HG02763 (cell line): ENCODE measurements around the gene TOMM7.
"Not testable (repeated sequence)": the region's sequence is repeated elsewhere in the genome, so short reads cannot be mapped to it uniquely, and the experiment has no call there.

ENCODE experiments used
- ATAC-seq: cut with Tn5 transposase; IDR thresholded peaks from one replicate; pipeline ENCODE4 v1.9.1; 2021; ENCODE audit warnings: mild to moderate bottlenecking, moderate library complexity; ENCODE audit not compliant: unreplicated experiment

The TOMM7 gene

DNA sequence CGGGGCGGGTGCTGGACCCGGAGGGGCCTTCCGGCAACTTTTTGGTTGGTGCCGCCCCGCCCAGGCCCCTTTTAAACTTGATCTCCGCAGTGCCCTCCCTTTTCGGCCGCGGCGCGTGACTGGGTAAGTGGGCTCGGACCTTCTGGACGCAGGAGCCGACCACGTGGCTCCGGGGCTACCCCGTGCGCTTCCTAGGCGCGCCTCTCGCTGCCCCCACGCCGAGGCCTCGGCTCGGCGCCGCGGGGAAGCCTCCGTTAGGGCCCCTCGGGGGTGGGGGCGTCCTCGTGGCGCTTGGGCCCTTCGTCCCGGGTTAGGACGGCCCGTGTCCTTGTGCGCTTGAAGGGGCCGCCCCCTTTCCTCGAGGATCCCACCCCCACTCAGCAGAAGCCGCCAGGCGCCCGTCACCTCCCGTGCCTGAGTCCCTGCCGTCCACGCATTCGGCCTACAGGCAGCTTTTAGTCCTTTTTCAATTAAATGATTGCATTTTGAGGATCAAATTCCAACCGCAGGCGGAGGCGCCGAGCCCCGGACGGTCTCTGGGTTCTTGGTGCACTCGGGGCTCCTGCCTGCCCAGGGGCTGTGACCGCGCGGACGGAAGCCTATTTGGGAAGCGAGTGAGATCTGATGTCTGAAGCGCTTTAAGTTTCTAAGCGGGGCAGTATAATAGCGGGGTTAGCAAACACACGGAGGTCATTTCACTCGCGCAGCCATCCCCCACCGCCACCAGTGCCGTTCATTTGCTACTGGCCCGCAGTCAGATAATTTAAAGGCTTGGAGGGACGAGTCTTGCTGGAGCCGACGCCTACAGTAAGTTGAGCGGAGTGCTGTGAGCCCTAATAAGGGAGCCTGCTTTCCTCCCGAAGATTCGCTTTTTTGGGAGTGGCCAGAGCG is 31.8 kb upstream of the TOMM7 start:
- peak; percentile 84 for ATAC-seq

DNA sequence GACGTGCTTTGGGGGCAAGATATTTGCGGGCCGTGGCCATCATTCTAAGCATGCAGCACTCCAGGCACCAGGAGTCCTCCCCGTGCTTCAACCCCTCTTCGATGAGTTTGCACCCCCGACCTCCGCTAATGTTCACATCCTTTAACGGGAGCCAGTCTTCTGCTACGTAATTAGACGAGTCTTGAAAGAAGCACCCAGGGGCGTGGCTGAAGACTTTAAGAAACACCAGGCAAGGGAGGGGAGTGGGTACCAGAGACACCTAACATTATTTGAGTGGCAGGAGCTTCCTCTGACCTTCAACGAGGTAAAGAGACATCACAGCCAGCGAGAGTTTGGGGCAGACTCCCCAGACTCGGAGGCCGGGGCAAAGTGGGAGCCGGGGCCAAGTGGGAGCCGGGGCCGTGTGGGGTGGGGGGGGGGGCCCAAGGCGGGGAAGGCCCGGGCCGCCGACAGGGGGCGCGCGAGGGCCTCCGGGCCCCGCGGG is 31.1 kb upstream of the TOMM7 start:
- ATAC-seq = no peak

DNA sequence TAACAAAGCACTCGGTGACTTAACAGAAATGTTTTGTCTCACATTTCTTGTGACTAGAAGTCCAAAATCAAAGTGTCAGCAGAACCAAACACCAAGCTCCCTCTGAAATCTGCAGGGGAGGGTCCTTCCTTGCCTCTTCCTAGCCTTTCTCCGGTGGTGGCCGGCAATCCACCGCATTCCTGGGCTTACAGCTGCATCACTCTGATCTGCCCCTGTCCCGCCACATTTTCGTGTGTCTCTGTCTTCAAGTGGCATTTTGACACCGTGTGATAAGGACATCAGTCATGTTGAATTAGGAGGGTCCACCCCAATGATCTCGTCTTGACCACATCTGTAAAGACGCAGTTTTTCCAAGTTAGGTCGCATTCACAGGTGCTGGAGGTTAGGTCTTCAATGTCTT is 30.5 kb upstream of the TOMM7 start:
- no peak for ATAC-seq

DNA sequence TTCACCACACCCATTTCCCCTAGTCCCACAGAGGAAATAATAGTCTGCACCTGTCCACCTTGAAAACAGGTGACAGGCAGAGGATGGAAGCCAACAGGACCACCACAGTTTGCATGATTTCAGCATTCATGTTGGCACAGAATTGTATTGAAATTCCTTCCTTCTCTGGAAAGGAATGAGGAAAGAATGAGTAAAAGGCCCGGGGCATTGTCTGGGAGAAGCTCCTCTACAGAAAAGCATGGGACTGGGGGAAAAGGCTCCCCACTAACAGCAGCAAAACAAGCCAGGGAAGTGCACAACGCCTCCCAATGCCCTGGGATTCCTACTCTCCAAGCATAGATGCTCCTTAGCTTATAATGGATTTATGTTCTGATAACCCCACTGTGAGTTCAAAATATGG is 28.5 kb upstream of the TOMM7 start:
- ATAC-seq = no peak

DNA sequence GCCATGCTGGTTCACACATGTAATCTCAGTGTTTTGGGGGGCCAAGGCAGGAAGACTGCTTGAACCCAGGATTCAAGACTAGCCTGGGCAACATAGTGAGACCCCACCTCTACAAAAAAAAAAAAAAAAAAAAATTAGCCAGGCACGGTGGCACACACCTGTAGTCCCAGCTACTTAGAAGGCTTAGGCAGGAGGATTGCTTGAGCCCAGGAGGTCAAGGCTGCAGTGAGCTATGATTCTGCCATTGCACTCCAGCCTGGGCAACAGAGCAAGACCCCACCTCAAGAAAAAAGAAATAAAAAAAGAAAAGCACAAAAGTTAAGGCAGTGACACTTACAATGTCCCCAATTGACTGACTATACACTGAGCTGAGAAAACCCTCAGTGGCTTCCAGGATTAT is 27.7 kb upstream of the TOMM7 start:
- ATAC-seq = not testable (repeated sequence)

DNA sequence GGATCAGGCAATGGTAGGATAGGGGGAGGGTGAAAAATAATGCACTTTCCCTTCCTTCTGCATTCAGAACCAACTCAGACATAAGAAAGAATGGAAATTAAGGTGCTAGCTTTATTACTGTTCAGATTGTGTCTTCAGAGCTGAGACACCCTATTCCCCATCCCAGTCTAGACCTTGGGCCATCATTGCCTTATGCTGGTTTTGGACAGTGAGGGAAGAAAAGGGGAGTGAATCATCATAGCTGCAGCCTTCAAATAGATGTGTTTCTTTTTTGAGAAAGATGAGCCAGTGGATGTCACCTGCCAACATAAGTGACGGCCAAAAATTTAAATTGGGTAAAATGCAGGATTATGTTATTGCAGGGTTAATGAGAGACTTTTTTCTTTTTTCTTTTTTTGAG is 27.0 kb upstream of the TOMM7 start:
- no peak for ATAC-seq

DNA sequence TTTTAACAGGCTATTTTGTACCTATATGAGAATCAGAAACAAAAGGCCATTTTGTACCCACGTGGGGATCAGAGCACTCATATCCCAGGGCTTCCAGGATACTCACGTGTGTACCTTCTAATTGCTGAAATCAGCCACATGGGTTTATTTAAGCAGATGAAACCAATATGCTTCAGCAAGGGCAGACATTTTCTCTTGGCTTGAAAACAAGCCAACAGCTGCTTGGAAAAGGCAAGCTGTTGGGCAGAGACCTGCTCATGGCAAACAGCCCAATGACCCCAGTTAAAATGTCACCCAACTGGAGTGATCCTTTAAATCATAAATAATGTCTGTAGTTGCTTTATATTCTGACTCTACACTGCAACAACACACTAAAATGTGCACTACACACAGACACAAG is 26.5 kb upstream of the TOMM7 start:
- no peak for ATAC-seq

DNA sequence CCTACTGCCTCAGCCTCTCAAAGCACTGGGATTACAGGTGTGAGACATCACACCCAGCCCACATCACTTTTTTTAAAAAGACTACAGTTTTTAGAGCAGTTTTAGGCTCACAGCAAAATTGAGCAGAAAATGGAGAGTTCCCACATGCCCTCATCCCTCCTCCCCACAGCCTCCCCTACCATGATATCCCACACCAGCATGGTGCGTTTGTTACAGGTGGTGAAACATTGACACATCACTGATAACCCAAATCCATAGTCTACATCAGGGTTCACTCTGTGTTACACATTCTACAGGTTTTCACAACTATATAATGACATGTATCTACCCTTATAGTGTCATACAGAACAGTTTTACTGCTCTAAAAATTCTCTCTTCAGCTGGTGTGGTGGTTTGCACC is 24.3 kb upstream of the TOMM7 start:
- no peak for ATAC-seq

DNA sequence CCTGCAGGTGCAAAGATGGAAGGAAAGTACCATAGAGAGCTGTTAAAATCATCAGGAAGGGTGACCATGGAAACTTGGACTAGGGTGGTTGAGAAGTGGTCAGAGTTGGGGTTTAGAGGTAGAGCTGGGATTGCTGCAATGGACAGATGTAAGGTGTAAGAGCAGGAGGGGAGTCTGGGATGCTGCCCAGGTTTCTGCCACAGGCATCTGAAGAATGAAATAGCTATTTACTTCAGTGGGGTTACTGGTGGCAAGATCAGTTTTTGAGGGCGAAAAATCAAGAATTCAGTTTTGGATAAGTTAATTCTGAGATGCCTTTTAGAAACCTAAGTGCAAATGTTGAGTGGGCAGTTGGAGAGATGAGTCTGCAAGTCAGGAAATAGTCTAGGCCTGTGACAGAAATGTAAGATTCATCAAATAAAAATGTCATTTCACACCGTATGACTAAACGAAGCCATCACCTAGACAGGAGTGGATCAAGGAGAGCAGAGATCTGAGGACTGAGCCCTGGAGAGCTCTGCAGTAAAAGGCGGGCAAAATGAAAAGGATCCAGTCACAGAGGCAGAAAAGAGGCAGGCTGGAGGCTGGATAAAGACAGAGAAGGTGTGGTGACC is 22.7 kb upstream of the TOMM7 start:
- ATAC-seq = no peak

DNA sequence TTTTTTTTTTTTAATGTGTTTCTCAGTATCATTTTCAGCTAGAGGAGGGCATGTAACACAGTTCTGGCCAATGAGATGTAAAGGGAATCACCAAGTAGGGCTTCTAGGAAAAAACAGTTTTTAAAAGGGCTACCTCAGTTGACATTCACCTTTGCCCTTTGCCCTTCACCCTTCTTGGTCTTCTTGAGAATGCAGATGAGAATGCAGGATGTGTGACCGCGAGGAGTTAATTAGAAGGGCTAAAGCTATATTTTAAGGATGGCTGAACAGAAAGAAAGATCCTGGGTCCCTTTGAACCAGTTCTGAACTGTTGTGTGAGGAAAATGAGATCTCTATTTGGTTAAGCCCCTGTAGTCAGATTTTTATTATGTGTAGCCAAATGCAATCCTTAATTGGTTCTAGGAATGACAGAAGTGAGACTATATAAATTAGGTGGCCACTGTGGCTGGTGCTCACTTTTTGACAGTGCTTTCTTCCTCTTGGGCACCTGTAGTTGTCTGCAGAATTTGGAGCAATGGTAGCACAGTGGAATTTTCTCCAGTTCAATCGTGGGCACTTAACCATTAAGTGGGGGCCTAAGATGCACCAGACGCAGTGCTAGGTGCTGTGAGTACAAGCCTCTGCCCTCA is 21.1 kb upstream of the TOMM7 start:
- no peak for ATAC-seq

DNA sequence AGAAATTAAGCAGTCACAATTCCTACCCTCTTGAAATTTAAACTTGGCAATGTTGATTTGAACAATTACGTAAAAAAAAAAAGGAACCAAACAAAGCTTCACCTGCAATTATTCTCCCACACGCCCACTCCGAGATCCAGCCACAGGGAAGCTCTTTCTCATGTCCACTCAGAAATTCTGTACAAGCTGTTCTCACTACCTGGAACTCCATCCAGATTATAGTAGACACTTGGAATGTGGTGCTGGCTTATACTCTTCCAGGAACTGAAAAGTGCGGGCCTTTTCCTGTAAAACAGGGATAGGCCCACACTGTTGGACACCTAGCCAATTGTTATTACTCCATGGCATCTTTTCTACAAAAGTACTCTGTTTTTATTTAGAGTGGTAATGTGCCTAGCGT is 20.3 kb upstream of the TOMM7 start:
- ATAC-seq = no peak

DNA sequence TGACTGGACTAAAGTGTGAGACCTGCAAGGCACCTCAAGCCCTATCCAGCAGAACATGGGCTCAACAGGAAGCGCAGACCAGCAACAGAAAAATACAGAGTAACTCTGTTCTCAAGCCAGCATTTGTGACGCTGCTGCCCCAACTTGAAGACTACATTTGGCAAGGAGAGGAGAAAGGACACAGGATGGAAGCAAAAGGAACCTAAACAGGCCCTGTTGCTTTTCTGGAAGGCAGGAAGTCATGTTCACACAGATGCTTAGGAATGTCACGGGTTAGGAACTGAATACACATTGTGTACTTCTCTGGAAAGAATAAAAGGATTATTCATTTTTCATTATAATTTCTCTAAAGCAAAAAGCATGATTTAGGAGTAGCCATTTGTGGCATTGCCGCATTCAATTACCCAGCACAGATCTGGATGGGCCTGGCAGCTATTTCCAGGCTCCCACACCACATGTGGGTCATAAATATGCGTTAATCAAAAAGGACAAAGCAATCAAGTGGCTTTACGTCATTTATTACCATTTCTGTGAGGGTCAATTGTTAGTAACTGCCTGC is 19.8 kb upstream of the TOMM7 start:
- no peak for ATAC-seq

DNA sequence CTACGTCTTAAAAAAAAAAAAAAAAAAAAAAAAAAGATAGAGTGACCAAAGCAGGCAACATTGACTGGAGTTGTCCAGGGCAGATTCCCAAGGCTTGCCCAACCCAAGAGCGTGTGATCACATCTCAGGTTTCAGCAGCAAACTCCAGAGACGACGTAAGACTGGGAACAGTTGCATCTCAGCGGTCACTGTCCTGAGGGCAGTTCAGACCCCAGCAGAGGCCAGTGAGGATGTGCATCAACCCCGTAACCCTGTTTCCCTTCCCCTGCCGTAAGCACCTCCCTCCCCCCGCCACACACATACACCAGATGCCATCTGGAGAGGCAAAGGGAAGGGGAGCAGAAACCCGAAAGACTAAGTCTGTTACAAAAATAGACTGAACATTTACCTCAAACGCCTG is 19.3 kb upstream of the TOMM7 start:
- ATAC-seq = no peak

DNA sequence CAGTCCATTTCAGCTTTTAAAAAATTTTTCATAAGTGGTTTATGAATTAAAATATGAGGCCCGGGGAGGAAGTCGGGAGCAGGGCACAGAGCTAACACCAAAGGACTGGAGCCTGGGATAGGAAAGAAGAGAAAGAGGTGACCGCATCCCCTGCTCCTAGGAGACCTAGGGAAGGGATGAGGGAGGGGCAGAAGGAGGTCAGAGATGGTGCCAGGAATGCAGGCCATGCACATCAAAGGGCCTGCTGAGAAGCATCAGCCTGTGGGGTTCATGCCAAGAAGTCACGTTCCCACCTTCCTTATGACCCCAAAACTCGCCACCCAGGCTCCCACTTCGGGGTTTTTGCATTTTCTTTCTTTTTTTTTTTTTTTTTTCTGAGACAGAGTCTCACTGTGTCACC is 14.7 kb upstream of the TOMM7 start:
- no peak for ATAC-seq

DNA sequence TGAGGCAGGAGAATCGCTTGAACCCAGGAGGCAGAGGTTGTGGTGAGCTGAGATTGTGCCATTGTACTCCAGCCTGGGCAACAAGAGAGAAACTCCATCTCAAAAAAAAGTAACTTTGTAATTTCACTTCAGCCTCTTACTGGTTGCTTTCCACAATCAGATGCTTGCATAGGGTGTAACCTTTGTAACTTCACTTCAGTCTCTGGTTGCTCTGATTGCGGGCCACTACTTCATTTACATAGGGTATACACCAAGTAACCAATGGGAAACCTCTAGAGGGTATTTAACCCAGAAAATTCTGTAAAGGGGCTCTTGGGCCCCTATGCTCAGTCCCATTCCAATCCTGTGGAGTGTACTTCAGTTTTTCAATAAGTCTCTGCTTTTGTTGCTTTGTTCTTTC is 13.9 kb upstream of the TOMM7 start:
- ATAC-seq = not testable (repeated sequence)

DNA sequence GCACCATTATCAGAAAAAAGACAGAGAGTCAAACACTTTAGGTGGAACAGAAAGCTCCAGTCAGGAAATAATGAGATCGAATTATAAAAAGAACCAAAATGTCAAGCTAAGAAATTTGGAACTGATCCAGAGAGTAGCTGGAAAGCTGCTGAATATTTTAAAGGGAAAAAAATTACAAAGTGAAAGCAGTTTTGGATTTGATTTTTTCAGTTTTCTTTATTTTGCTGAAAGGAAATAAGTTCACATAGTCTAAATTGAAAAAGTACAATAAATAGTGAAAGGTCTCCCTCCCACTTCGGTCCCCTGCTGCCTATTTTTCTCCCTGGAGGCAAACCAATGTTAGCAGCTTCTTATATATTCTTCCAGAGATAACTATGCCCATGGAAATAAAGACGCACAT is 11.3 kb upstream of the TOMM7 start:
- no peak for ATAC-seq

DNA sequence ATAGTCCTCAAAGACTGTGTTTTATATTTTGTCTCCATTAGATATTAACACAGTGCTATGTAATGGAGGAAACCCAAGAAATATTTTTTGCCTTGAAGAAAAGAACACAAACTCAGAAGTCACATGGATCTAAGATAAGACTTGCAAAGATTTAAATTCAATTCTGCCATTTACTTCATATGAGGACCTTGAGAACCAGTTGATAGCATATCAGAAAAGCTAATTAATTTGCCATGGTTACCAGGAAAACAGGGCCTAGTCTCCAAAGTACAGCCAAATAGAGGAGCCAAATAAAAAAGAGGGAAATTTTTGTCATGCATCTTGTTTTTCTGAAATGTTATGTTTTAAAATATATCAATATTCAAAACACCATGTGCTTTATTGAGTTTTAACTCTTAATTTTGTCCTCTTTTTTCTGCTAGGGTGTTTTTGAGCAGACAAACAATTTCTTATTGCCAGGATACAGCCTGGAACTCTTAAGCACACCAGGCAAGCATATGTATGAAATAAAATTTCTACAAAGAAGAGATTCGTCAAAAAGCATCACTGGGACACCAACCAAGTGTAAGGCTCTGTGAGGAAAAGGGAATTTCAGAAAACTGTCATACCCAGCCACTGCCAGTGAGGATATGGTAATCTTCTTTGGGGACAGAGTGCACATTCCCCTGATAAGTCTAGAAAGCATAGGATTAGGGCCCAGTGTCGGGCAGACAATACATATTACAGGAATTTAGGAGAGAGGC is 10.6 kb upstream of the TOMM7 start:
- ATAC-seq = no peak

DNA sequence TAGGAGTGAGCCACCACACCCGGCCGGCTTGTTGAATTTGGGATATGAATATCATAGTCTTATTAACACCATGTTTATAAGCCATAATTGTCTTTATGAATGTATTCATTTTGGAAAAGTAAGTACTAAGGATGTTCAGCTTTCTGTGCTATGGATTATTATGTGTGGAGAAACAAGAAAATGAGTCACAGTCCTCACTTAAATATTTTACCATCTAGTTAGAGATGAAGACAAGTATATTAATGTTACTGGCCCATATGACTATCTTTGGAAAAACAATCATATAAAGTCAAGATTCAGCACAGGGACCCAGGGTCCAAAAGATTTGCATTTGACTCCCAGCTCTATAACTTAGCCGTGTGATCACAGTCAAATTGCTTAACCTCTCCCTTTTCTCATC is 9.8 kb upstream of the TOMM7 start:
- ATAC-seq = no peak

DNA sequence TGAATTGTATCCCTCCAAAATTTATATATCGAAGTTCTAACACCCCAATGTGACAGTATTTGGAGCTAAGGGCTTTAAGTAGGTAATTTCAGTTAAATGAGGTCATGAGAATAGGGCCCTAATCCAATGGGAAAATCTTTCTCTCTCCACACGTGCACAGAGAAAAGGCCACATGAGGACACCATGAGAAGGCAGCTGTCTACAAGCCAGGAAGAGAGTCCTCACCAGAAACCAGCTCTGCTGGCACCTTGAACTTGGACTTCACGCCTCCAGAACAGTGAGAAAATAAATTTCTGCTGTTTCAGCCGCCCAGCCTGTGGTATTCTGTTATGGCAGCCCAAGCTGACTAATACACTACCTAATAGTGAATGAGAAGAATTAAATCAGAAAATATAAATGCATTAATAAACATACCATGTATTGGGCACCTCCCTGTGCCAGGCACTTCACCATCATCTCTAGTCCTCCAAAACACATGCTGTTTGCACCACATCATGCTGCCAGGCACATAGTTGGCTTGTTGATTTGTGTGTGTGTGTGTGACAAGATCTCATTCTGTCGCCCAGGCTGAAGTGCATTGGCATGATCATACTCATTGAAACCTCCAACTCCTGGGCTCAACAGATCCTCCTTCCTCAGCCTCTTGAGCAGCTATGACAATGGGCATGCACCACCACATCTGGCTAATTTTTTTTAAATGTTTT is 9.1 kb upstream of the TOMM7 start:
- ATAC-seq = no peak

DNA sequence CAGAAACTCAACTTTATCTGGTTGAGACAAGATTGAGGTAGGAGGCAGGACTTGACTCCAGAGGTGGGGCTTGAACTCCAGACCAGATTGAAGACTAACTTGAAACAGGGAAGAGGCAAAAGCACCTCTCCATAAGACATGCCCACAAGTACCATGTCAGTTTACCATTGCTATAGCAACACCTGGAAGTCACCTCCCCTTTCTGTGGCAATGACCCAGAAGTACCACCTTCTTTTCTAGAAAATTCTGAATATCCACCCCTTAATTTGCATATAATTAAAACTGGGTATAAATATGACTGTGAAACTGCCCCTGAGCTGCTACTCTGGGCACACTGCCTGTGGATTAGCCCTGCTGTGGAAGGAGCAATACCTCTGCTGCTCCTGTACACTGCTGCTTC is 4.9 kb upstream of the TOMM7 start:
- no peak for ATAC-seq
